SU-DHL-6 (cell line): ENCODE data around the gene TOE1.

Experiments used
- H2AFZ ChIP-seq: fragments of 200-600 bp; sonication (generic); 2 replicates; pipeline ENCODE4 v1.6.1; 2014; ENCODE audit warnings: low read depth, mild to moderate bottlenecking, moderate library complexity, mixed read lengths, antibody characterized with exemption, low read length; ENCODE audit not compliant: severe bottlenecking
- H3F3A ChIP-seq: fragments of 200-600 bp; shearing (Covaris generic); 2 replicates; pipeline ENCODE4 v1.6.0; 2016; ENCODE audit warnings: antibody characterized with exemption, mild to moderate bottlenecking; ENCODE audit not compliant: insufficient read depth
- H3K27ac ChIP-seq: fragments of 200-600 bp; sonication (generic); 2 replicates; pipeline ENCODE4 v1.5.1; 2016; ENCODE audit warnings: low read depth, mild to moderate bottlenecking, low read length, moderate library complexity, mixed read lengths
- H3K27me3 ChIP-seq: fragments of 200-600 bp; sonication (generic), shearing (Covaris generic); 2 replicates; pipeline ENCODE4 v1.6.0; 2014; ENCODE audit warnings: mild to moderate bottlenecking, low read length
- H3K36me3 ChIP-seq: fragments of 200-600 bp; sonication (generic); 2 replicates; pipeline ENCODE4 v1.6.1; 2014; ENCODE audit warnings: mild to moderate bottlenecking, low read length, mixed read lengths
- H3K4me2 ChIP-seq: fragments of 300-600, 200-600 bp; shearing (Covaris generic), sonication (generic); 2 replicates; pipeline ENCODE4 v1.6.0; 2014; ENCODE audit warnings: low read length, low read depth, mild to moderate bottlenecking; ENCODE audit not compliant: poor library complexity, severe bottlenecking
- H3K4me3 ChIP-seq: fragments of 200-600 bp; sonication (generic); 2 replicates; pipeline ENCODE4 v1.5.1; 2014; ENCODE audit warnings: antibody characterized with exemption, low read length, mild to moderate bottlenecking, mixed read lengths; ENCODE audit not compliant: insufficient read depth, poor library complexity, severe bottlenecking
- H3K79me2 ChIP-seq: fragments of 200-600 bp; sonication (generic); 2 replicates; pipeline ENCODE4 v1.6.1; 2014; ENCODE audit warnings: mild to moderate bottlenecking, low read length, moderate library complexity; ENCODE audit not compliant: insufficient read depth
- H3K9ac ChIP-seq: fragments of 200-600 bp; sonication (generic); 2 replicates; pipeline ENCODE4 v1.7.0; 2014; ENCODE audit warnings: mild to moderate bottlenecking, low read length
- H3K9me2 ChIP-seq: fragments of 200-600 bp; sonication (generic); replicated peaks from 2 replicates; pipeline ENCODE4 v1.6.1; 2014; ENCODE audit warnings: low read length; ENCODE audit not compliant: insufficient read depth
- H3K9me3 ChIP-seq: fragments of 200-600 bp; sonication (generic); 2 replicates; pipeline ENCODE4 v1.6.1; 2014; ENCODE audit warnings: low read length, mixed read lengths; ENCODE audit not compliant: insufficient read depth
- H4K20me1 ChIP-seq: fragments of 200-600 bp; sonication (generic); 2 replicates; pipeline ENCODE4 v1.6.1; 2014; ENCODE audit warnings: low read depth, mild to moderate bottlenecking, antibody characterized with exemption, low read length, moderate library complexity, mixed read lengths
- CTCF ChIP-seq: fragments of 200-600 bp; sonication (generic); IDR thresholded peaks from one replicate; pipeline ENCODE4 v1.5.1; 2017; ENCODE audit warnings: antibody characterized with exemption, mild to moderate bottlenecking, low read length, moderate library complexity; ENCODE audit not compliant: insufficient read depth, poor library complexity, severe bottlenecking
- EZH2phosphoT487 ChIP-seq: fragments of 200-600 bp; sonication (generic), shearing (Covaris generic); conservative IDR thresholded peaks from 2 replicates; pipeline ENCODE4 v1.6.1; 2018; ENCODE audit warnings: mild to moderate bottlenecking, antibody characterized with exemption, low read length, moderate library complexity, mixed read lengths

Gene TOE1

GRCh38 chr1:45380125-45380524 lies 40.2 kb downstream of the TOE1 start:
- no peak overlapping the region for H3K4me3 ChIP-seq
- H3K36me3 ChIP-seq, result no peaks in the 10 kb centered on the region
- no peaks in the 10 kb centered on the region for H3K9me3 ChIP-seq
- no peak overlapping the region for H3K9ac ChIP-seq
- no peaks in the 10 kb centered on the region for H3K9me2 ChIP-seq
- H2AFZ ChIP-seq, result no peak overlapping the region
- no peak overlapping the region for H3K27ac ChIP-seq
- H3F3A ChIP-seq, result no peaks in the 10 kb centered on the region
- no peaks in the 10 kb centered on the region for H3K27me3 ChIP-seq
- no peak for TF ChIP-seq EZH2phosphoT487
- no peak for TF ChIP-seq CTCF
- H3K79me2 ChIP-seq, result no peaks in the 10 kb centered on the region
- no peaks in the 10 kb centered on the region for H4K20me1 ChIP-seq
- H3K4me2 ChIP-seq, result no peak overlapping the region

- no peaks in the 10 kb centered on the region for H3K27me3 ChIP-seq
- no peak overlapping the region for H3K4me3 ChIP-seq
- H4K20me1 ChIP-seq, result no peaks in the 10 kb centered on the region
- no peak overlapping the region for H3K4me2 ChIP-seq
- H3K79me2 ChIP-seq, result no peaks in the 10 kb centered on the region
- TF ChIP-seq EZH2phosphoT487, result no peak
- no peak for TF ChIP-seq CTCF
- no peaks in the 10 kb centered on the region for H3K9me3 ChIP-seq
- no peaks in the 10 kb centered on the region for H3F3A ChIP-seq
- no peaks in the 10 kb centered on the region for H3K9me2 ChIP-seq
- H2AFZ ChIP-seq, result no peak overlapping the region
- no peaks in the 10 kb centered on the region for H3K36me3 ChIP-seq
- H3K27ac ChIP-seq, result no peak overlapping the region
- no peak overlapping the region for H3K9ac ChIP-seq
These were observed 40.8 kb downstream of the TOE1 start for GRCh38 chr1:45380730-45381129.

DNA sequence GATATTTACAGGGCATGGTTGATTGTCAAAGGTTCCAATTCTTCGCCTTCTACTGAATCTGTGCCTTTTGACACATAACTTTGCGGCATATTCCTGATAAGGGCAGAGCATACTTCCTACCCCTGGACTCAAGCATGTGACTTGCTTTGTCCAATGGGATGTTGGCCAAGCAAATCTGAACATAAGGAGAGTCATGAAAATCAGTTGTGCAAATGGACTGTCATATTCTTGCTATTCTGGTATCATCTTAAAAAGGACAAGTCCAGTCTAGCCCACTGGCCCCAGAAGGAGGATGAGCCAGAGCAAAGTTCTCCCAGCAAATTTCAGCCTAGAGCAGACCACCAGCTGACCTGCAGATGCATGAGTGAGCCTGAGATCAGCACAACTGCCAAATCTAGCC lies 41.3 kb downstream of the TOE1 start:
- H3K9me3 ChIP-seq, result no peaks in the 10 kb centered on the region
- H3K36me3 ChIP-seq, result no peaks in the 10 kb centered on the region
- H3F3A ChIP-seq, result no peaks in the 10 kb centered on the region
- TF ChIP-seq EZH2phosphoT487 (no peak), CTCF (no peak)
- H3K4me2 ChIP-seq, result no peak overlapping the region
- no peaks in the 10 kb centered on the region for H3K79me2 ChIP-seq
- H3K4me3 ChIP-seq, result no peak overlapping the region
- H4K20me1 ChIP-seq, result no peaks in the 10 kb centered on the region
- H2AFZ ChIP-seq, result no peak overlapping the region
- no peak overlapping the region for H3K9ac ChIP-seq
- H3K9me2 ChIP-seq, result no peaks in the 10 kb centered on the region
- no peak overlapping the region for H3K27ac ChIP-seq
- no peaks in the 10 kb centered on the region for H3K27me3 ChIP-seq
